Endothelial cell of umbilical vein (primary cell): ENCODE measurements around the gene ASCL3. TPM values are rescaled to one million over a fixed set of nuclear protein-coding genes. Genes with fewer than 3 reads are reported as not detected.

ENCODE experiments used
- BruUV-seq: library from RNA; stranded (reverse); fragments of 400-500 nt; replicated peaks from 2 replicates; lab custom pipeline; 2021; lab: Mats Ljungman, UMichigan
- CTCF ChIA-PET: fragments of 300-600, 350-600 bp; sonication (Branson Sonifier 250); formaldehyde crosslinking; loops from one replicate; lab custom pipeline; 2021; ENCODE audit warnings: antibody characterized with exemption, inconsistent platforms; lab: Charles Lee
- POLR2A ChIA-PET: fragments of 300-600, 350-600 bp; sonication (Branson Sonifier 250); formaldehyde crosslinking; loops from one replicate; lab custom pipeline; 2021; ENCODE audit warnings: antibody characterized with exemption, inconsistent platforms; lab: Charles Lee
- DNase-seq: peaks from one replicate; pipeline ENCODE4 v3.0.0-alpha.2; 2011; ENCODE audit warnings: low read depth, low spot score
- FAIRE-seq: peaks from 2 replicates; lab custom pipeline; 2011; peaks lifted over from hg19 to GRCh38; lab: Jason Lieb, UNC
- H2AFZ ChIP-seq: 2 replicates; pipeline ENCODE4 v1.6.0; 2012; ENCODE audit warnings: low read depth, low read length, control low read depth, inconsistent platforms
- H3K27ac ChIP-seq: 2 replicates; pipeline ENCODE4 v1.5.1; 2011; ENCODE audit warnings: low read depth, mild to moderate bottlenecking, control low read depth, low read length, moderate library complexity; ENCODE audit not compliant: insufficient read depth
- H3K27me3 ChIP-seq, 2 experiments: 2 replicates each; pipeline versions ENCODE4 v1.6.0 to v1.6.1; 2011; ENCODE audit warnings: low read length in 2 of 2, mixed read lengths in 1 of 2; ENCODE audit not compliant: control insufficient read depth in 2 of 2, insufficient read depth in 2 of 2
- H3K36me3 ChIP-seq, 2 experiments: 2 replicates in 1 of 2; 3 replicates in 1 of 2; pipeline ENCODE4 v1.5.1; 2011; ENCODE audit warnings: low read length in 2 of 2, mild to moderate bottlenecking in 1 of 2, moderate library complexity in 1 of 2; ENCODE audit not compliant: control insufficient read depth in 2 of 2, insufficient read depth in 2 of 2; ENCODE audit errors: extremely low read depth in 1 of 2
- H3K4me1 ChIP-seq: 3 replicates; pipeline ENCODE4 v1.5.1; 2011; ENCODE audit warnings: mild to moderate bottlenecking, low read length; ENCODE audit not compliant: control insufficient read depth, insufficient read depth; ENCODE audit errors: extremely low read depth
- H3K4me2 ChIP-seq: 2 replicates; pipeline ENCODE4 v1.6.1; 2011; ENCODE audit warnings: low read length, control low read depth, mixed read lengths; ENCODE audit not compliant: insufficient read depth
- H3K4me3 ChIP-seq, 3 experiments: fragments of 200-600 bp in 1 of 3; sonication (generic), shearing (Covaris generic) in 1 of 3; replicated peaks in 1 of 3; 2 replicates each; pipeline ENCODE4 v1.5.1; 2011 to 2016; ENCODE audit warnings: control low read depth in 3 of 3, low read length in 3 of 3, mild to moderate bottlenecking in 2 of 3, inconsistent platforms in 1 of 3, low read depth in 1 of 3, moderate library complexity in 1 of 3; ENCODE audit not compliant: insufficient read depth in 1 of 3
- H3K79me2 ChIP-seq: 2 replicates; pipeline ENCODE4 v1.6.0; 2012; ENCODE audit warnings: low read length, inconsistent platforms; ENCODE audit not compliant: control insufficient read depth, insufficient read depth
- H3K9ac ChIP-seq: replicated peaks from 2 replicates; pipeline ENCODE3; 2011; ENCODE audit warnings: low read length, control low read depth; ENCODE audit not compliant: insufficient read depth; ENCODE audit errors: extremely low read depth
- H3K9me1 ChIP-seq: replicated peaks from 3 replicates; pipeline ENCODE4 v1.6.0; 2011; ENCODE audit warnings: mild to moderate bottlenecking, low read length; ENCODE audit not compliant: control insufficient read depth, insufficient read depth; ENCODE audit errors: extremely low read depth
- H3K9me3 ChIP-seq: replicated peaks from 2 replicates; pipeline ENCODE4 v1.5.1; 2012; ENCODE audit warnings: low read length, inconsistent platforms; ENCODE audit not compliant: control insufficient read depth, insufficient read depth
- H4K20me1 ChIP-seq: replicated peaks from 2 replicates; pipeline ENCODE3; 2011; ENCODE audit warnings: mild to moderate bottlenecking, low read length; ENCODE audit not compliant: control insufficient read depth, insufficient read depth; ENCODE audit errors: extremely low read depth
- CTCF ChIP-seq, 2 donors: IDR thresholded peaks; 1 replicate in 1 of 2; 2 replicates in 1 of 2; pipeline ENCODE4 v1.5.1; 2011; ENCODE audit warnings: low read length in 2 of 2, mild to moderate bottlenecking in 2 of 2, moderate library complexity in 2 of 2, control low read depth in 1 of 2, inconsistent platforms in 1 of 2, low read depth in 1 of 2; ENCODE audit not compliant: insufficient read depth in 1 of 2; ENCODE audit errors: extremely low read depth in 1 of 2
- EZH2 ChIP-seq: IDR thresholded peaks from 2 replicates; pipeline ENCODE4 v1.6.1; 2012; ENCODE audit warnings: borderline replicate concordance, low read depth, mild to moderate bottlenecking, moderate library complexity, low read length, inconsistent platforms; ENCODE audit not compliant: severe bottlenecking
- FOS ChIP-seq: IDR thresholded peaks from 2 replicates; pipeline ENCODE4 v1.6.1; 2011; ENCODE audit warnings: mild to moderate bottlenecking, low read length, moderate library complexity, borderline replicate concordance; ENCODE audit not compliant: insufficient read depth
- GATA2 ChIP-seq: IDR thresholded peaks from 2 replicates; pipeline ENCODE4 v1.7.0; 2011; ENCODE audit warnings: low read depth, mild to moderate bottlenecking, moderate library complexity, mixed read lengths, low read length; ENCODE audit not compliant: insufficient read length, insufficient read depth
- JUN ChIP-seq: IDR thresholded peaks from 2 replicates; pipeline ENCODE4 v1.6.1; 2011; ENCODE audit warnings: borderline replicate concordance, low read depth; ENCODE audit not compliant: insufficient read length, insufficient read depth
- MAX ChIP-seq: IDR thresholded peaks from 2 replicates; pipeline ENCODE4 v1.6.1; 2011; ENCODE audit not compliant: insufficient read depth, insufficient read length
- MYC ChIP-seq: IDR thresholded peaks from one replicate; pipeline ENCODE4 v1.6.1; 2011; ENCODE audit warnings: mild to moderate bottlenecking, low read depth, low read length
- POLR2A ChIP-seq: IDR thresholded peaks from 2 replicates; pipeline ENCODE4 v1.6.1; 2012; ENCODE audit warnings: low read depth, mild to moderate bottlenecking, control low read depth, low read length
- POLR2AphosphoS5 ChIP-seq: IDR thresholded peaks from 2 replicates; pipeline ENCODE4 v1.6.1; 2012; ENCODE audit warnings: low read depth, mild to moderate bottlenecking, control low read depth, low read length, moderate library complexity; ENCODE audit not compliant: insufficient read depth
- dilution Hi-C: fragments of 300-500 bp; cut with MboI; formaldehyde crosslinking; loops from one replicate; pipeline ENCODE4 v1.15.0; 2019; ENCODE audit warnings: low sequenced_read_pairs; ENCODE audit not compliant: extremely low pct_ligation_motif_present
- intact Hi-C: fragments of 100-400 bp; cut with micrococcal nuclease; formaldehyde crosslinking; loops from one replicate; pipeline ENCODE4 v1.10.0; 2022
- polyA plus RNA-seq, 4 experiments: library from polyadenylated mRNA; depleted of rRNA in 3 of 4; stranded (reverse) in 3 of 4; unstranded in 1 of 4; fragments of >200 nt; gene quantifications; 2 replicates each; pipeline versions ENCODE4 v1.2.1 to v1.2.3, GENCODE V29; 2011 to 2012; ENCODE audit warnings: missing spikeins in 1 of 4
- total RNA-seq: library from RNA; stranded (reverse); gene quantifications from 2 replicates; pipeline ENCODE4 v1.2.3, GENCODE V29; 2021

The ASCL3 gene
- total and polyA plus RNA-seq, 2 donors (not counting 3 experiments of a cell fraction or from before 2014, with no cell fraction given), result not detected

GRCh38 chr11:8932564-8933180, 10.1 kb downstream of the ASCL3 start, which contains the start of gene C11orf16:
Gene C11orf16, minus strand, starts transcription at chr11:8932947. Its CDS starts 639 bp downstream, at chr11:8932308.
- no TSS peak for BruUV-seq
- no peaks in the 10 kb centered on the region for H3K36me3 ChIP-seq
- H3K4me2 ChIP-seq, result no peak within 1 kb of the TSS
- TF ChIP-seq MYC (no peak), POLR2A (no peak), FOS (no peak), POLR2AphosphoS5 (no peak), EZH2 (no peak), JUN (no peak), GATA2 (no peak), MAX (no peak), CTCF (IDR thresholded peaks at IDR 0.05; ENCODE audit: extremely low read depth in 1 of 2, insufficient read depth in 1 of 2, low read depth in 1 of 2, low read length in 2 of 2) (no peak)
- no peaks in the 10 kb centered on the region for H3K27me3 ChIP-seq
- H2AFZ ChIP-seq, result no peak within 1 kb of the TSS
- H3K4me3 ChIP-seq, result no peak within 1 kb of the TSS
- H3K27ac ChIP-seq, result no peak within 1 kb of the TSS
- no peaks in the 10 kb centered on the region for H4K20me1 ChIP-seq
- ChIA-PET CTCF (interaction anchor here (3.9 kb wide), 1 partner anchor 27 kb away, joined by 21 read pairs; no protein-coding TSS in a partner anchor), POLR2A (no interaction called here)
- H3K4me1 ChIP-seq, result peaks cover 7% of the 10 kb centered on the region
- FAIRE-seq (no peak), DNase-seq (no peak)
- H3K9ac ChIP-seq, result no peak within 1 kb of the TSS
- H3K79me2 ChIP-seq, result no peaks in the 10 kb centered on the region
- dilution Hi-C loops (no loop called here), intact Hi-C loops (no loop called here)
- no peaks in the 10 kb centered on the region for H3K9me3 ChIP-seq
- H3K9me1 ChIP-seq, result no peaks in the 10 kb centered on the region
